COLO668 (cell line): ENCODE results near the gene ACTR6.

Source experiments
- DNase-seq: peaks from one replicate; lab custom pipeline; 2025; ENCODE audit not compliant: unreplicated experiment; lab: John Stamatoyannopoulos, UW

ACTR6 gene

GRCh38 chr12:100265732-100266584, 65.3 kb downstream of the ACTR6 start:
- no peak for DNase-seq

- DNase-seq = no peak
These were observed 65.9 kb downstream of the ACTR6 start for GRCh38 chr12:100266585-100266834.

- DNase-seq = peak; percentile 94
These were observed 66.4 kb downstream of the ACTR6 start, which contains the start of the genes DEPDC4 and SCYL2 for GRCh38 chr12:100266835-100267602. Gene DEPDC4, minus strand, starts transcription at chr12:100267079. Its CDS starts 3 bp downstream, at chr12:100267076. Gene SCYL2, plus strand, starts transcription at chr12:100267177. Its CDS starts 15,794 bp downstream, at chr12:100282971.

- DNase-seq = peak; percentile 53
These were observed 67.1 kb downstream of the ACTR6 start for GRCh38 chr12:100267603-100268281.

GRCh38 chr12:100268835-100269564, 68.4 kb downstream of the ACTR6 start:
- DNase-seq = no peak

- DNase-seq = no peak
These were observed 73.2 kb downstream of the ACTR6 start for GRCh38 chr12:100273782-100274181.
